ENCODE results near the gene TCEA3.

DNA sequence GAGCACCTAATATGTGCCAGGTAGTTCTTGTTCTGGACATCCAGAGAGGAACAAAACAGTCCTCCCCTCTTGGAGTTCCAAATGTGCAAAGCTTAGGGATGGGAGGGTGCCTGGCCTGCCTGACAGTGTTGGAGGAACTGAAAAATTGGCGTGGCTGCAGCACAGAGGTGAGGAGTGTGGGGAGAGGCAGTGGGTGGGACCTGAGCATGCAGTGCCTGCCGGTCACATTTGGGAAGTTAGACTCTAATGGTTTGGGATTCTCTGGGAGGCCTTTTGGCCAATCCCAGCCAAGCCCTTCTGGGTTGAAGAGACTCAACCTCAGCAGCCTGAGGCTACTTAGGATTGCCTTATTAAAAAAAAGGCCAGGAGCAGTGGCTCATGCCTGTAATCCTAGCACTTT lies 2.3 kb upstream of the TCEA3 start:
- TF ChIP-seq POLR2A (IDR thresholded peaks at IDR 0.05) (no peak), POLR2AphosphoS5 (IDR thresholded peaks at IDR 0.05) (no peak), EP300 (IDR thresholded peaks at IDR 0.05) (no peak)
- TF ChIP-seq, protein P1, sequence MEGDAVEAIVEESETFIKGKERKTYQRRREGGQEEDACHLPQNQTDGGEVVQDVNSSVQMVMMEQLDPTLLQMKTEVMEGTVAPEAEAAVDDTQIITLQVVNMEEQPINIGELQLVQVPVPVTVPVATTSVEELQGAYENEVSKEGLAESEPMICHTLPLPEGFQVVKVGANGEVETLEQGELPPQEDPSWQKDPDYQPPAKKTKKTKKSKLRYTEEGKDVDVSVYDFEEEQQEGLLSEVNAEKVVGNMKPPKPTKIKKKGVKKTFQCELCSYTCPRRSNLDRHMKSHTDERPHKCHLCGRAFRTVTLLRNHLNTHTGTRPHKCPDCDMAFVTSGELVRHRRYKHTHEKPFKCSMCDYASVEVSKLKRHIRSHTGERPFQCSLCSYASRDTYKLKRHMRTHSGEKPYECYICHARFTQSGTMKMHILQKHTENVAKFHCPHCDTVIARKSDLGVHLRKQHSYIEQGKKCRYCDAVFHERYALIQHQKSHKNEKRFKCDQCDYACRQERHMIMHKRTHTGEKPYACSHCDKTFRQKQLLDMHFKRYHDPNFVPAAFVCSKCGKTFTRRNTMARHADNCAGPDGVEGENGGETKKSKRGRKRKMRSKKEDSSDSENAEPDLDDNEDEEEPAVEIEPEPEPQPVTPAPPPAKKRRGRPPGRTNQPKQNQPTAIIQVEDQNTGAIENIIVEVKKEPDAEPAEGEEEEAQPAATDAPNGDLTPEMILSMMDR (IDR thresholded peaks at IDR 0.05), result no peak

Measured in stomach (tissue), 4 donors.